K562 (cell line): ENCODE data around the gene UBE2M. TPM values are rescaled to one million over a fixed set of nuclear protein-coding genes. Genes with fewer than 3 reads are reported as not detected.

Experiments used
- CHD4 ChIP-seq: fragments of 200-600 bp; sonication (generic); IDR thresholded peaks from 3 replicates; pipeline ENCODE4 v1.6.1; 2012; ENCODE audit warnings: low read depth, mild to moderate bottlenecking, mixed read lengths, low read length, inconsistent platforms; ENCODE audit not compliant: insufficient read depth, insufficient replicate concordance, poor library complexity, severe bottlenecking
- FOS ChIP-seq: IDR thresholded peaks from 3 replicates; pipeline ENCODE4 v1.6.1; 2011; ENCODE audit not compliant: insufficient read length; ENCODE audit errors: extremely low read depth
- FOXA3 ChIP-seq, 2 experiments: fragments of 450-650 bp in 1 of 2; sonication (generic) in 1 of 2; formaldehyde crosslinking; IDR thresholded peaks in 1 of 2; conservative IDR thresholded peaks in 1 of 2; 2 replicates each; pipeline versions ENCODE4 v1.4.0 to v1.8.0; 2020 to 2022; ENCODE audit warnings: mild to moderate bottlenecking in 2 of 2, missing genetic modification reagents in 1 of 2
- GTF2A2 ChIP-seq: IDR thresholded peaks from 2 replicates; pipeline ENCODE4 v1.6.1; 2016; ENCODE audit warnings: mild to moderate bottlenecking, missing genetic modification characterization, missing compliant biosample characterization
- HSF4 ChIP-seq: fragments of 250-450 bp; sonication (Bioruptor Pico); IDR thresholded peaks from 2 replicates; pipeline ENCODE4 v2.1.2; 2022; ENCODE audit warnings: mild to moderate bottlenecking, moderate library complexity, borderline replicate concordance
- KAT8 ChIP-seq: fragments of 450-650 bp; IDR thresholded peaks from 2 replicates; pipeline ENCODE4 v1.6.1; 2016; ENCODE audit warnings: low read depth, mild to moderate bottlenecking
- NR2F6 ChIP-seq: fragments of 450-650 bp; formaldehyde crosslinking; IDR thresholded peaks from 2 replicates; pipeline ENCODE4 v1.4.0; 2020; ENCODE audit warnings: mild to moderate bottlenecking
- PHTF2 ChIP-seq: fragments of 250-450 bp; sonication (Bioruptor Pico); IDR thresholded peaks from 2 replicates; pipeline ENCODE4 v1.5.0; 2021; ENCODE audit warnings: mild to moderate bottlenecking
- PML ChIP-seq: IDR thresholded peaks from 2 replicates; pipeline ENCODE4 v1.6.1; 2012; ENCODE audit warnings: low read length, inconsistent platforms
- PURB ChIP-seq: sonication (generic); formaldehyde crosslinking; IDR thresholded peaks from 2 replicates; pipeline ENCODE4 v1.9.0; 2021; ENCODE audit warnings: low read depth, mild to moderate bottlenecking, missing genetic modification reagents
- SMAD1 ChIP-seq: fragments of 150-350 bp; IDR thresholded peaks from 2 replicates; pipeline ENCODE4 v1.6.1; 2014; ENCODE audit warnings: low read length, low read depth; ENCODE audit not compliant: partially characterized antibody
- SPI1 ChIP-seq: IDR thresholded peaks from 2 replicates; pipeline ENCODE4 v1.6.1; 2011; ENCODE audit warnings: low read depth, low read length, control low read depth, borderline replicate concordance
- TAF15 ChIP-seq: fragments of 200-400 bp; formaldehyde crosslinking; IDR thresholded peaks from 2 replicates; pipeline ENCODE4 v1.6.1; 2017; ENCODE audit warnings: mild to moderate bottlenecking, low read depth, low read length, moderate library complexity
- TCF3 ChIP-seq: sonication (generic); formaldehyde crosslinking; IDR thresholded peaks from 2 replicates; pipeline ENCODE4 v1.4.0; 2020; ENCODE audit warnings: mild to moderate bottlenecking, missing genetic modification reagents
- TEAD2 ChIP-seq: fragments of 450-650 bp; IDR thresholded peaks from 2 replicates; pipeline ENCODE4 v1.6.1; 2016; ENCODE audit warnings: missing genetic modification characterization, control low read depth, missing compliant biosample characterization
- YY1 ChIP-seq, 3 experiments: IDR thresholded peaks; 2 replicates each; pipeline ENCODE4 v1.6.1; 2011; ENCODE audit warnings: low read length in 2 of 3, mild to moderate bottlenecking in 2 of 3, moderate library complexity in 2 of 3, borderline replicate concordance in 1 of 3, control low read depth in 1 of 3, low read depth in 1 of 3; ENCODE audit not compliant: insufficient read depth in 3 of 3, insufficient replicate concordance in 2 of 3, control insufficient read depth in 1 of 3, insufficient read length in 1 of 3; ENCODE audit errors: extremely low read depth in 1 of 3
- ZKSCAN3 ChIP-seq: fragments of 250-450 bp; sonication (Bioruptor Pico); IDR thresholded peaks from 2 replicates; pipeline ENCODE4 v1.4.0; 2020
- ZNF764 ChIP-seq: fragments of 250-450 bp; sonication (Bioruptor Pico); IDR thresholded peaks from 2 replicates; pipeline ENCODE4 v1.4.0; 2020; ENCODE audit warnings: low read depth, mild to moderate bottlenecking, moderate library complexity
- ZNF785 ChIP-seq: fragments of 250-450 bp; sonication (Bioruptor Pico); IDR thresholded peaks from 2 replicates; pipeline ENCODE4 v1.4.0; 2020; ENCODE audit warnings: mild to moderate bottlenecking
- polyA plus RNA-seq, 8 experiments: library from polyadenylated mRNA; depleted of rRNA in 4 of 8; stranded (reverse) in 5 of 8; unstranded in 3 of 8; fragments of >200 nt; fragmentation: Nextera tagmentation in 2 of 8; fragmentation: Illumina TruSeq in 1 of 8; extraction: Ambion mirVana in 2 of 8; extraction: Trizol in 1 of 8; gene quantifications; 2 replicates each; pipeline versions ENCODE4 v1.2.1 to v1.2.3, GENCODE V29; 2011 to 2014; ENCODE audit warnings: inconsistent platforms in 1 of 8, missing spikeins in 1 of 8
- total RNA-seq, 7 experiments: library from RNA; depleted of rRNA in 6 of 7; stranded (reverse); fragments of >200 nt in 6 of 7; fragmentation: Illumina TruSeq in 2 of 7; extraction: Trizol in 2 of 7; gene quantifications; 2 replicates each; pipeline versions ENCODE4 v1.2.1 to v1.2.3, GENCODE V29; 2011 to 2021; ENCODE audit warnings: low replicate concordance in 1 of 7
- TF ChIP-seq, protein P1 (sequence below): fragments of 450-650 bp; formaldehyde crosslinking; conservative IDR thresholded peaks from 2 replicates; pipeline ENCODE4 v1.4.0; 2022; ENCODE audit warnings: mild to moderate bottlenecking, missing genetic modification characterization
- TF ChIP-seq, protein P2 (sequence below): fragments of 450-650 bp; formaldehyde crosslinking; IDR thresholded peaks from 2 replicates; pipeline ENCODE4 v1.4.0; 2020; ENCODE audit warnings: mild to moderate bottlenecking, moderate library complexity
- TF ChIP-seq, protein P3 (sequence below): fragments of 250-450 bp; sonication (Bioruptor Pico); IDR thresholded peaks from 2 replicates; pipeline ENCODE4 v1.5.0; 2021
- TF ChIP-seq, protein P4 (sequence below): fragments of 450-650 bp; formaldehyde crosslinking; IDR thresholded peaks from 2 replicates; pipeline ENCODE4 v1.4.0; 2020; ENCODE audit warnings: mild to moderate bottlenecking, moderate library complexity

The UBE2M gene
- total and polyA plus RNA-seq, 9 of the 15 experiments (the other 6 are each of a cell fraction or from before 2014, with no cell fraction given) = 0.92 to 163 (median 85.7) TPM

DNA sequence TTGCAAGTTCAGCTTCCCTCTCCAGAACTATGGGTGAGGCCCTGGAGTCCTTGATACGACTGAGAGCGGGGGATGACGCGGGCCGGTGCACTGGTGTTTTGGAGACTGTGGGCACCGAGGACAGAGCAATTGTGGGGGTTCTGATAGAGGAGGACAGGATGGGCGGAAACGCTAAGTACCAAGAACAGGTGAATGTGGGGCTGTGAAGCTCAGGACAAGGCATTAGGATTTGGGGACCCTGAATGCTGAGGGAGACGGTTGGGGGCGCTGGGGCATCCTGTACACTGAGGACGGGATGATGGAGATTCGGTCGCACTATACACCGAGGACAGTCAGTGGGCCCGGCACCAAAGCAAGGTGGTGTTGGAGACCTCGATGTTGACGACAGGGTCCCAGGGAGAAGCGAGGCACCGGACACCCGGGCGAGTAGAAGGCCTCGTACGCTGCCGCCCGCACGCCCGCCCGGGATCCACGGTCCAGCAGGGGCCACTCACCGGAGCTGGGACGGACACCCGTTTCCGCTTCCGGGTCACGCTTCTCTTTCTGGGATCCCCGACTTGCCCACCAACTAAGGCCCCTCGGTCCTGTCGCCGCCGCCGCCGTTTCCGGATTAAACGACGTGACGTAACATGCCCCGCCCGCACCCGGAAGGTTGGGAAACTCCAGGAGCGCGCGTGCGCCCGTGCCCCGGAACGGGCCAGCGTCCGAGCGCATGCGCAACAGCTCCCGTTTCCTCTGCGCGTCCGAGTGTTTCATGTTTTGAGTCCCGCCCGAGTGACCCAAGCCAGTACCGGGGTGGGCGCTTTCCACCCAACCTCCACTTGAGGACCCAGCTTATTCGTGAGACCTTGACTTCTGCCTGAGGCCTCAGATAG lies 3.7 kb downstream of the UBE2M start, which contains the start of gene CHMP2A (continued):
- no peak for TF ChIP-seq SMAD1
- no peak for TF ChIP-seq HSF4 (CRISPR knock-in tag)
- TF ChIP-seq CHD4 = no peak
- TF ChIP-seq ZNF785 (CRISPR knock-in tag) = no peak
- TF ChIP-seq KAT8 = no peak
- TF ChIP-seq, protein P1, sequence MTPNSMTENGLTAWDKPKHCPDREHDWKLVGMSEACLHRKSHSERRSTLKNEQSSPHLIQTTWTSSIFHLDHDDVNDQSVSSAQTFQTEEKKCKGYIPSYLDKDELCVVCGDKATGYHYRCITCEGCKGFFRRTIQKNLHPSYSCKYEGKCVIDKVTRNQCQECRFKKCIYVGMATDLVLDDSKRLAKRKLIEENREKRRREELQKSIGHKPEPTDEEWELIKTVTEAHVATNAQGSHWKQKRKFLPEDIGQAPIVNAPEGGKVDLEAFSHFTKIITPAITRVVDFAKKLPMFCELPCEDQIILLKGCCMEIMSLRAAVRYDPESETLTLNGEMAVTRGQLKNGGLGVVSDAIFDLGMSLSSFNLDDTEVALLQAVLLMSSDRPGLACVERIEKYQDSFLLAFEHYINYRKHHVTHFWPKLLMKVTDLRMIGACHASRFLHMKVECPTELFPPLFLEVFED (CRISPR knock-in tag) = no peak
- TF ChIP-seq GTF2A2 (tag) = no peak
- TF ChIP-seq NR2F6 (CRISPR knock-in tag) = no peak
- no peak for TF ChIP-seq PURB (CRISPR knock-in tag)
- TF ChIP-seq TAF15 = no peak
- TF ChIP-seq, protein P2, sequence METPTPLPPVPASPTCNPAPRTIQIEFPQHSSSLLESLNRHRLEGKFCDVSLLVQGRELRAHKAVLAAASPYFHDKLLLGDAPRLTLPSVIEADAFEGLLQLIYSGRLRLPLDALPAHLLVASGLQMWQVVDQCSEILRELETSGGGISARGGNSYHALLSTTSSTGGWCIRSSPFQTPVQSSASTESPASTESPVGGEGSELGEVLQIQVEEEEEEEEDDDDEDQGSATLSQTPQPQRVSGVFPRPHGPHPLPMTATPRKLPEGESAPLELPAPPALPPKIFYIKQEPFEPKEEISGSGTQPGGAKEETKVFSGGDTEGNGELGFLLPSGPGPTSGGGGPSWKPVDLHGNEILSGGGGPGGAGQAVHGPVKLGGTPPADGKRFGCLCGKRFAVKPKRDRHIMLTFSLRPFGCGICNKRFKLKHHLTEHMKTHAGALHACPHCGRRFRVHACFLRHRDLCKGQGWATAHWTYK = peak; percentile 91
- TF ChIP-seq, protein P3, sequence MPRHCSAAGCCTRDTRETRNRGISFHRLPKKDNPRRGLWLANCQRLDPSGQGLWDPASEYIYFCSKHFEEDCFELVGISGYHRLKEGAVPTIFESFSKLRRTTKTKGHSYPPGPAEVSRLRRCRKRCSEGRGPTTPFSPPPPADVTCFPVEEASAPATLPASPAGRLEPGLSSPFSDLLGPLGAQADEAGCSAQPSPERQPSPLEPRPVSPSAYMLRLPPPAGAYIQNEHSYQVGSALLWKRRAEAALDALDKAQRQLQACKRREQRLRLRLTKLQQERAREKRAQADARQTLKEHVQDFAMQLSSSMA (CRISPR knock-in tag) = peak; percentile 71
- no peak for TF ChIP-seq ZNF764
- 0 out of 2 replicates have a peak, but pooled peaks have one; percentile 4 for TF ChIP-seq TCF3 (CRISPR knock-in tag)
- TF ChIP-seq YY1 (IDR thresholded peaks at IDR 0.05; ENCODE audit: borderline replicate concordance in 1 of 3, control insufficient read depth in 1 of 3, extremely low read depth in 1 of 3, insufficient read depth in 3 of 3, insufficient read length in 1 of 3, insufficient replicate concordance in 2 of 3, low read depth in 1 of 3, low read length in 2 of 3) = peak in 2 of 3 experiments; percentile 17 to 61
- 0 out of 2 replicates have a peak, but pooled peaks have one; percentile 5 for TF ChIP-seq SPI1
- no peak for TF ChIP-seq PHTF2 (CRISPR knock-in tag)
- no peak for TF ChIP-seq TEAD2 (tag)
- TF ChIP-seq FOXA3 (CRISPR knock-in tag; conservative IDR thresholded peaks at IDR 0.05 in 1 of 2, IDR thresholded peaks at IDR 0.05 in 1 of 2) = no peak
- TF ChIP-seq, protein P4, sequence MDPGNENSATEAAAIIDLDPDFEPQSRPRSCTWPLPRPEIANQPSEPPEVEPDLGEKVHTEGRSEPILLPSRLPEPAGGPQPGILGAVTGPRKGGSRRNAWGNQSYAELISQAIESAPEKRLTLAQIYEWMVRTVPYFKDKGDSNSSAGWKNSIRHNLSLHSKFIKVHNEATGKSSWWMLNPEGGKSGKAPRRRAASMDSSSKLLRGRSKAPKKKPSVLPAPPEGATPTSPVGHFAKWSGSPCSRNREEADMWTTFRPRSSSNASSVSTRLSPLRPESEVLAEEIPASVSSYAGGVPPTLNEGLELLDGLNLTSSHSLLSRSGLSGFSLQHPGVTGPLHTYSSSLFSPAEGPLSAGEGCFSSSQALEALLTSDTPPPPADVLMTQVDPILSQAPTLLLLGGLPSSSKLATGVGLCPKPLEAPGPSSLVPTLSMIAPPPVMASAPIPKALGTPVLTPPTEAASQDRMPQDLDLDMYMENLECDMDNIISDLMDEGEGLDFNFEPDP (CRISPR knock-in tag) = peak; percentile 53; the same call in 1 of the 2 replicates
- TF ChIP-seq FOS = no peak
- TF ChIP-seq ZKSCAN3 (CRISPR knock-in tag) = no peak
- TF ChIP-seq PML = peak; percentile 32; the same call in 1 of the 2 replicates
